GM18498 (cell line): Measurements from ENCODE around the gene RFPL4A.

Source experiments
- ATAC-seq: cut with Tn5 transposase; IDR thresholded peaks from one replicate; pipeline ENCODE4 v1.9.1; 2021; ENCODE audit warnings: mild to moderate bottlenecking, moderate library complexity; ENCODE audit not compliant: unreplicated experiment

Gene RFPL4A

DNA sequence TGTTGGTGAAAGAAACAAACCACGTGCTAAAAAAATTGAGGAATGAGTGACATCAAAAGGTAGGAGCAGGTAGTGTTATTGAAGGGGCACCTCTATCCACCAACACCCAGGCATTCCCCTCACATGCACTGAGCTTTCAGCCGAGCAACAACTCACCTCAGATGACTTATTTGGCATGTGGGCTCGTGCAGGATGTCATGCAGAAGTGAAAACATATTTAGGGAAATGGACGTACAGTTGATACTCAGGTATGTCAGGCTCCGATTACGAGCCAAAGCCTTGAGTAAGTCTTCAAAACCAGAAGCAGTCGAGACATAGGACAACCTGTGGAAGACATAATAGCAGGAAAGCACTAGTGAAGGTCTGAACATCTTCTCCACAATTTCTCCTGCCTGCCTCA is 42.5 kb downstream of the RFPL4A start:
- no peak for ATAC-seq

- ATAC-seq = no peak
Observed at GRCh38 chr19:55802281-55802680, 43.4 kb downstream of the RFPL4A start.

DNA sequence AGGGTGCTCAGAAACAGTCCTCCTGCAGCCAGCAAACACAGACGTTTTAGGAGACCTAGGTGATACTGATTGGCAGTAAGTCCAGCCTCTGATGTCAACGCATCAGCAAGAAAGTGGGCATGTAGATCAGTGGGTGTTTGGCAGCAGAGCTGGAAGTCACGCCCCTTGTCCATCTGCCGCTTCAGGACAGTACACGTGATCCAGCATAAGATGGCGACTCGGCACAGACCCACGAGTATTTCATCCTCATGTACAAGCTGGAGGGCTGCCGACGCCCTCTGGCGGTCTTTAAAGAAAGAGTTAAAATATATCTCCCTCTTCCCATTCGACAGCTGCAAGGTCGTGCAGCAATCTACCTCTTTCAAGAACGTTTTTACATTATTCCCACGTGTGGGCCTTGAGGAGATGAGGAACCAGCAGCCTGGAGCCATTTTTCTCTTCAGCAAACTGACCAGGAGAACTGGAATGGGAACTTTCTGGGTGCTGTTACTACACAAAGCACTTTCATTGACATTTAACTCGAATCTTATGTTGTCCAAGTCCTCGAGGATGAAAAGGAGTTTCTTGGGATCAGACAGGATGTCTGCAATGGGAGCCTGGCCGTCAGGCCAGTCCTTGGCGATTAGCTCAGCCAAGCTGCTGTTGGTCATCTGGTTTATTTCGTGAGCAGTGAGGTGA is 50.6 kb downstream of the RFPL4A start:
- ATAC-seq = no peak

DNA sequence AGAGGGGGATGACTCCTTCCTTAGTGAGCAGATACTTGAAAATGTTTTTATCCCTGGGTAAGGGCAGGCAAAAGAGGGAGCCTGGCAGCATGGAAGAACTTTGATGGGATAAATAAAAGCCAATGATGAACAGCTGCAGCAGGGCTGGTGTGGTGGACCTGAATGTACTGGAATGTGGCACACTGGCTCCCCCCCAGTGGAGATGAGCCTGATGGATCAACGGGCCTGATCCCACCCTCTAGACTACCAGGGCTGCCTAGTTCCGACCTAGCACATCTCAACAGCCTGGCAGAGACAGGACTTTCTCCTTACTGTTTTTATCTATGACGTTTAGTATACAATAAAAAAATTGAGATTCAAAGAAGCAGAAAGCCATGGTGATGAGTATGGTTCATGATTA is 52.4 kb downstream of the RFPL4A start:
- no peak for ATAC-seq

DNA sequence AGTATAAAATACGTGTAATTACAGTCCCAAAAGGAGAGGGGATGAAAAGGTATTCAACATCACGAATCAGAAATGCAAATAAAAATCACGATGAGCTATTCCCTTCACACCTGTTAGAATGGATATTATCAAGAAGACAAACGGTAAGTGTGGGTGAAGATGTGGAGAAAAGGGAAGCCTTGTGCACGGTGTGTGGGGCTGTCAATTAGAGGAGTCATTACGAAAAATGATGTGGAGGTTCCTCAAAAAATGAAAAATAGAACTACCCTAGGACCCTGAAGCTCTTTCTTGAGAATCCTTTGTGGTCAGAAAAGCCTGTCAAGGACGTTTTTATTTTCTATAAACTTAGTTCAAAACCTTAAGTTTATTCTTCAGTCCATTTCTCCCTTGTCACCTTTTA is 53.6 kb downstream of the RFPL4A start:
- no peak for ATAC-seq
